PC-9 (cell line): Measurements from ENCODE around the gene RNASE12.

Experiments used
- CTCF ChIP-seq: fragments of 200-600 bp; sonication (generic); conservative IDR thresholded peaks from 2 replicates; pipeline ENCODE4 v1.6.1; 2017; ENCODE audit warnings: mixed run types, antibody characterized with exemption, mild to moderate bottlenecking, moderate library complexity
- EZH2 ChIP-seq: fragments of 200-600 bp; sonication (generic); IDR thresholded peaks from 2 replicates; pipeline ENCODE4 v1.8.0; 2017; ENCODE audit warnings: antibody characterized with exemption, low read depth

DNA sequence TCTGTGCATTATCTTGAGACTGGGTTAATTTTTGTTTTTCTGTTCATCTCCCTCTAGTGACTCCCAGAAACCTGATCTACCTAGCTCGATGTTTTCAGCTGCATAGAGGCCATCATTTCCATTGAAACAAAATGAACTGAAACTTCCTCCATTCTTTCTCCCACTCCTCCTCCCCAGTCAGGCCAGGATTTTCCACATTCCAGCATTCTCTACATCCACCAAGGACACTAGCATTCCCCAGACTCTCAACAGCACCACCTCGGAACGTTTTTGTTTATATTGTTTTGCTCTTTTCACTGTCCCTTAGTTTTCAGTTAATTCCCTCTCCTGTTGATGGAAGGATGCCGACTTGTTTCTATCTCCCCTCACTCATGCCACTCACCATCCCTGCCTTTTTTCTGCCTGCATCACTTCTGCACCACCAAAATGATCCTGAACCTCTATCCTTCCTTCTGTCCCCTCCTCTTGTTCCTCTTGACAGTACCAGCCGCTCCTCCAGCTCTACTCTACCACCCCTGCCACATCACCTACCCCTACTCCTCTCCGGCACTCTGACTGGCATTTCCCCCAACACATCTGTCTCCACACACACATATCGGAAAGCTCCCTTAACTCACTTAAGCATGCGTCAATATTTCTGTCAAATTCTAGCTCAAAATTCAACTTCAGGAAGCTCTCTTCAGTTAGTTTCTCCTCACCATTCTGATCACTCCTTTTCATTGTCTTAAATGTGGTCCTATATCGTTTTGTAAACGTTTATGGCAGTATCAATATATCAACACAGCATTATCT, 37.1 kb upstream of the RNASE12 start:
- no peak for TF ChIP-seq CTCF
- no peak for TF ChIP-seq EZH2
